GM23248 (cell line): Measurements from ENCODE around the gene PPP2R5A. TPM values are rescaled to one million over a fixed set of nuclear protein-coding genes. Genes with fewer than 3 reads are reported as not detected.

Source experiments
- DNase-seq: peaks from one replicate; pipeline ENCODE4 v3.0.0-alpha.2; 2015
- H2AFZ ChIP-seq: fragments of 200-600 bp; sonication (generic); 2 replicates; pipeline ENCODE4 v1.6.1; 2016; ENCODE audit warnings: antibody characterized with exemption
- H3F3A ChIP-seq: fragments of 200-600 bp; sonication (generic); 2 replicates; pipeline ENCODE4 v1.6.1; 2016; ENCODE audit warnings: mild to moderate bottlenecking, antibody characterized with exemption, mixed run types; ENCODE audit not compliant: insufficient read depth
- H3K27ac ChIP-seq: fragments of 200-600 bp; sonication (generic); 2 replicates; pipeline ENCODE4 v1.5.1; 2016; ENCODE audit warnings: mild to moderate bottlenecking
- H3K27me3 ChIP-seq: fragments of 200-600 bp; sonication (generic); replicated peaks from 2 replicates; pipeline ENCODE4 v1.6.1; 2016; ENCODE audit warnings: mild to moderate bottlenecking; ENCODE audit not compliant: insufficient read depth
- H3K36me3 ChIP-seq: fragments of 200-600 bp; sonication (generic); 2 replicates; pipeline ENCODE4 v1.6.1; 2016; ENCODE audit warnings: low read depth, mild to moderate bottlenecking
- H3K4me1 ChIP-seq: fragments of 200-600 bp; sonication (generic); 2 replicates; pipeline ENCODE4 v1.6.1; 2016; ENCODE audit warnings: mild to moderate bottlenecking; ENCODE audit not compliant: insufficient read depth
- H3K4me2 ChIP-seq: fragments of 200-600 bp; sonication (generic); one replicate; pipeline ENCODE4 v1.6.1; 2016; ENCODE audit warnings: mild to moderate bottlenecking; ENCODE audit not compliant: unreplicated experiment
- H3K4me3 ChIP-seq: fragments of 200-600 bp; sonication (generic); 2 replicates; pipeline ENCODE4 v1.5.1; 2016; ENCODE audit warnings: mild to moderate bottlenecking
- H3K79me2 ChIP-seq: fragments of 200-600 bp; sonication (generic); 2 replicates; pipeline ENCODE4 v1.6.1; 2016; ENCODE audit warnings: mild to moderate bottlenecking; ENCODE audit not compliant: insufficient read depth
- H3K9ac ChIP-seq: fragments of 200-600 bp; sonication (generic); 2 replicates; pipeline ENCODE4 v1.6.1; 2016; ENCODE audit warnings: mild to moderate bottlenecking
- H3K9me2 ChIP-seq: fragments of 200-600 bp; sonication (generic); 2 replicates; pipeline ENCODE4 v1.6.1; 2016; ENCODE audit warnings: mixed run types, mild to moderate bottlenecking, moderate library complexity; ENCODE audit not compliant: insufficient read depth
- H3K9me3 ChIP-seq: fragments of 200-600 bp; sonication (generic); one replicate; pipeline ENCODE4 v1.6.1; 2017; ENCODE audit warnings: low read depth
- H4K20me1 ChIP-seq: fragments of 200-600 bp; sonication (generic); 2 replicates; pipeline ENCODE4 v1.6.0; 2016; ENCODE audit not compliant: insufficient read depth
- EZH2 ChIP-seq: fragments of 200-600 bp; sonication (generic); IDR thresholded peaks from 2 replicates; pipeline ENCODE4 v1.6.1; 2018; ENCODE audit warnings: antibody characterized with exemption, mild to moderate bottlenecking; ENCODE audit not compliant: insufficient read depth, poor library complexity, severe bottlenecking
- EZH2phosphoT487 ChIP-seq: fragments of 200-600 bp; sonication (generic); IDR thresholded peaks from 2 replicates; pipeline ENCODE4 v1.6.1; 2018; ENCODE audit warnings: antibody characterized with exemption, moderate library complexity, mild to moderate bottlenecking, low read depth; ENCODE audit not compliant: insufficient read depth
- WGBS, 2 experiments: methylation state at CpG; one replicate each; pipeline ENCODE4 v1.1.6; 2015 to 2017; ENCODE audit warnings: low lambda C conversion rate in 2 of 2, low coverage in 1 of 2; ENCODE audit errors: missing lambda C conversion rate in 2 of 2; 5-methylcytosine and 5-hydroxymethylcytosine counted together
- in situ Hi-C: fragments of 300-500 bp; cut with MboI; formaldehyde crosslinking; loops from 2 replicates; pipeline ENCODE4 v1.15.0; 2020
- polyA plus RNA-seq: library from polyadenylated mRNA; unstranded; fragments of >200 nt; fragmentation: Nextera tagmentation; extraction: Ambion mirVana; gene quantifications from 2 replicates; pipeline ENCODE4 v1.2.1, GENCODE V29; 2016
- total RNA-seq: library from RNA; depleted of rRNA; stranded (reverse); fragments of >200 nt; shearing (Covaris generic); gene quantifications from 2 replicates; pipeline ENCODE4 v1.2.3, GENCODE V29; 2014; rRNA removed

The PPP2R5A gene
- total RNA-seq = 31.7 and 37.9 TPM in 2 replicates
- 13.9 and 14.2 TPM in 2 replicates for polyA plus RNA-seq

- Histone ChIP-seq H3K4me1 (peaks cover 19% of the 10 kb centered on the region), H3K4me3 (peak within 1 kb of the TSS; percentile 96), H3F3A (peaks cover 10% of the 10 kb centered on the region; the same call in 1 of the 2 replicates), H3K27ac (peak within 1 kb of the TSS; percentile 88), H3K9me2 (no peaks in the 10 kb centered on the region), H3K79me2 (peaks cover 41% of the 10 kb centered on the region), H3K36me3 (no peaks in the 10 kb centered on the region), H3K27me3 (no peaks in the 10 kb centered on the region), H3K4me2 (peak within 1 kb of the TSS; percentile 98), H3K9ac (peak within 1 kb of the TSS; percentile 90), H2AFZ (peak within 1 kb of the TSS; percentile 99), H4K20me1 (no peaks in the 10 kb centered on the region; the same call in 1 of the 2 replicates), H3K9me3 (no peaks in the 10 kb centered on the region)
- peak; percentile 100 for DNase-seq
- no peak for TF ChIP-seq EZH2phosphoT487
- no peak for TF ChIP-seq EZH2
- in situ Hi-C loops = no loop called here
- WGBS, 2 experiments = 0 to 1% methylated on average over 69 to 85 of the region's 92 CpGs
Measured at GRCh38 chr1:212284744-212285684, at the start of gene PPP2R5A. TSS of gene PPP2R5A (plus strand) at chr1:212285410. CDS start at chr1:212286111, 701 bp downstream.

GRCh38 chr1:212235857-212236256 is 49.4 kb upstream of the PPP2R5A start:
- in situ Hi-C loops = no loop called here
- no peaks in the 10 kb centered on the region for H3K9me3 ChIP-seq
- peaks cover 16% of the 10 kb centered on the region for H3K4me1 ChIP-seq
- no peak overlapping the region for H2AFZ ChIP-seq
- H3F3A ChIP-seq = peaks cover 6% of the 10 kb centered on the region
- H3K4me3 ChIP-seq = no peak overlapping the region
- no peaks in the 10 kb centered on the region for H3K79me2 ChIP-seq
- 89 to 92% methylated on average over 5 of the region's 5 CpGs for WGBS, 2 experiments
- no peaks in the 10 kb centered on the region for H3K9me2 ChIP-seq
- no peaks in the 10 kb centered on the region for H3K36me3 ChIP-seq
- no peaks in the 10 kb centered on the region for H4K20me1 ChIP-seq
- no peak overlapping the region for H3K4me2 ChIP-seq
- no peak for DNase-seq
- no peak overlapping the region for H3K27ac ChIP-seq
- no peak for TF ChIP-seq EZH2
- no peak for TF ChIP-seq EZH2phosphoT487
- H3K9ac ChIP-seq = no peak overlapping the region
- no peaks in the 10 kb centered on the region for H3K27me3 ChIP-seq

GRCh38 chr1:212236664-212237220 is 48.5 kb upstream of the PPP2R5A start:
- H3K9me3 ChIP-seq = no peaks in the 10 kb centered on the region
- H3F3A ChIP-seq = peaks cover 6% of the 10 kb centered on the region
- H3K4me3 ChIP-seq = no peak overlapping the region
- no peak overlapping the region for H3K27ac ChIP-seq
- 93 to 96% methylated on average over 3 of the region's 3 CpGs for WGBS, 2 experiments
- DNase-seq = no peak
- H3K79me2 ChIP-seq = no peaks in the 10 kb centered on the region
- no peak overlapping the region for H2AFZ ChIP-seq
- peaks cover 16% of the 10 kb centered on the region for H3K4me1 ChIP-seq
- no peak overlapping the region for H3K4me2 ChIP-seq
- TF ChIP-seq EZH2phosphoT487 (no peak), EZH2 (no peak)
- H3K27me3 ChIP-seq = no peaks in the 10 kb centered on the region
- no peak overlapping the region for H3K9ac ChIP-seq
- no peaks in the 10 kb centered on the region for H3K9me2 ChIP-seq
- in situ Hi-C loops = no loop called here
- no peaks in the 10 kb centered on the region for H3K36me3 ChIP-seq
- no peaks in the 10 kb centered on the region for H4K20me1 ChIP-seq

GRCh38 chr1:212237651-212238050 is 47.6 kb upstream of the PPP2R5A start:
- no peaks in the 10 kb centered on the region for H3K36me3 ChIP-seq
- peaks cover 6% of the 10 kb centered on the region for H3F3A ChIP-seq
- H3K4me3 ChIP-seq = no peak overlapping the region
- no peaks in the 10 kb centered on the region for H4K20me1 ChIP-seq
- H3K79me2 ChIP-seq = no peaks in the 10 kb centered on the region
- H3K27me3 ChIP-seq = no peaks in the 10 kb centered on the region
- H3K4me1 ChIP-seq = peaks cover 16% of the 10 kb centered on the region
- peak; percentile 47 for DNase-seq
- no peak overlapping the region for H3K27ac ChIP-seq
- no peaks in the 10 kb centered on the region for H3K9me3 ChIP-seq
- TF ChIP-seq EZH2phosphoT487 (no peak), EZH2 (no peak)
- no peak overlapping the region for H3K9ac ChIP-seq
- in situ Hi-C loops = no loop called here
- H3K4me2 ChIP-seq = no peak overlapping the region
- H2AFZ ChIP-seq = no peak overlapping the region
- H3K9me2 ChIP-seq = no peaks in the 10 kb centered on the region
